ENCODE results near the gene CAMTA1.

Gene CAMTA1

DNA sequence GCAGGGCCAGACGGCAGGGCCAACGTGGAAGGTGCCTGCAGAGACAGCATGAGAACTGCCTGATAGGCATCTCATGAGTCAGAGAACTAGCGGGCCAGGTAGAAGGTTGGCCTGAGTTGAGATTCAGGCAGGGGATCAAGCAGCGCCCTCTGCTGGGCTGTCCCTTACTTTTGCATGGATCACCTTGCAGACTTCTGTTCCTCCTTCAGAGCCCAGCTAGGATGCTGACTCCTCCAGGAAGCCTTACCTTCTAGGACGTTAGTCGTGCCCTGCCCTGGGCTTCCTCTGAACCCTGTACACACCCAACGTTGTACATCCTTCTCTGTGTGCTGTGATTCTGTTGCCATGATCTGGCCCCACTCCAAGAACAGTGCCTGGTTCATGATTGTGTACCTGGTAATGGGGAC is 754.5 kb downstream of the CAMTA1 start:
- TF ChIP-seq ZNF70 (CRISPR knock-in tag; IDR thresholded peaks at IDR 0.05), result no peak
- peak; percentile 98 for TF ChIP-seq ZFP3 (CRISPR knock-in tag; IDR thresholded peaks at IDR 0.05)
- peak; percentile 70 for ATAC-seq

DNA sequence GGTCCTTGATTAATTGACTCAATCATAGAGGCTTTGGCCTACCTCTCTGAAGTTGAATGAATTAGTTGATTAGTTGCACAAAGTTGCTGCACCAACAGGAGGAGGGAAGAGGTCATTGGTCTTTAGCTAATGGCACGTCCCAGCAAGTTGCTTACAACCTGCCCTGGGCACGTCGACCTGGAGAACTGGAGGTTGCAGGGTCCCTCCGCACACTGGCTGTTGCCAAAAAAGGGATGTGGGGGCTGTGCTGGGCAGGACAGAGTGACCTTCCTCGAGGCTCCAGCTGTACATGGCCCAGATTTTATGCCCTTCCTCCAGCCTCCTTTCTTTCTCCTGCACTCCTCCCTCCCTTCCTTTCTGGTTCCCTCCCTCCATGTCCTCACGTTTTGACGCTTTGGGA is 755.6 kb downstream of the CAMTA1 start:
- ATAC-seq, result no peak
- TF ChIP-seq PATZ1 (CRISPR knock-in tag; IDR thresholded peaks at IDR 0.05; ENCODE audit: borderline replicate concordance), result no peak
- TF ChIP-seq ZFP3 (CRISPR knock-in tag; IDR thresholded peaks at IDR 0.05), result no peak
- TF ChIP-seq, protein P1, sequence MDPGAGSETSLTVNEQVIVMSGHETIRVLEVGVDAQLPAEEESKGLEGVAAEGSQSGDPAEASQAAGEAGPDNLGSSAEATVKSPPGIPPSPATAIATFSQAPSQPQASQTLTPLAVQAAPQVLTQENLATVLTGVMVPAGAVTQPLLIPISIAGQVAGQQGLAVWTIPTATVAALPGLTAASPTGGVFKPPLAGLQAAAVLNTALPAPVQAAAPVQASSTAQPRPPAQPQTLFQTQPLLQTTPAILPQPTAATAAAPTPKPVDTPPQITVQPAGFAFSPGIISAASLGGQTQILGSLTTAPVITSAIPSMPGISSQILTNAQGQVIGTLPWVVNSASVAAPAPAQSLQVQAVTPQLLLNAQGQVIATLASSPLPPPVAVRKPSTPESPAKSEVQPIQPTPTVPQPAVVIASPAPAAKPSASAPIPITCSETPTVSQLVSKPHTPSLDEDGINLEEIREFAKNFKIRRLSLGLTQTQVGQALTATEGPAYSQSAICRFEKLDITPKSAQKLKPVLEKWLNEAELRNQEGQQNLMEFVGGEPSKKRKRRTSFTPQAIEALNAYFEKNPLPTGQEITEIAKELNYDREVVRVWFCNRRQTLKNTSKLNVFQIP (CRISPR knock-in tag; IDR thresholded peaks at IDR 0.05; ENCODE audit: borderline replicate concordance, low read depth), result no peak
- TF ChIP-seq RARB (CRISPR knock-in tag; IDR thresholded peaks at IDR 0.05), result no peak
- TF ChIP-seq ZNF565 (CRISPR knock-in tag; conservative IDR thresholded peaks at IDR 0.05; ENCODE audit: low read depth), result no peak
- TF ChIP-seq, protein P2, sequence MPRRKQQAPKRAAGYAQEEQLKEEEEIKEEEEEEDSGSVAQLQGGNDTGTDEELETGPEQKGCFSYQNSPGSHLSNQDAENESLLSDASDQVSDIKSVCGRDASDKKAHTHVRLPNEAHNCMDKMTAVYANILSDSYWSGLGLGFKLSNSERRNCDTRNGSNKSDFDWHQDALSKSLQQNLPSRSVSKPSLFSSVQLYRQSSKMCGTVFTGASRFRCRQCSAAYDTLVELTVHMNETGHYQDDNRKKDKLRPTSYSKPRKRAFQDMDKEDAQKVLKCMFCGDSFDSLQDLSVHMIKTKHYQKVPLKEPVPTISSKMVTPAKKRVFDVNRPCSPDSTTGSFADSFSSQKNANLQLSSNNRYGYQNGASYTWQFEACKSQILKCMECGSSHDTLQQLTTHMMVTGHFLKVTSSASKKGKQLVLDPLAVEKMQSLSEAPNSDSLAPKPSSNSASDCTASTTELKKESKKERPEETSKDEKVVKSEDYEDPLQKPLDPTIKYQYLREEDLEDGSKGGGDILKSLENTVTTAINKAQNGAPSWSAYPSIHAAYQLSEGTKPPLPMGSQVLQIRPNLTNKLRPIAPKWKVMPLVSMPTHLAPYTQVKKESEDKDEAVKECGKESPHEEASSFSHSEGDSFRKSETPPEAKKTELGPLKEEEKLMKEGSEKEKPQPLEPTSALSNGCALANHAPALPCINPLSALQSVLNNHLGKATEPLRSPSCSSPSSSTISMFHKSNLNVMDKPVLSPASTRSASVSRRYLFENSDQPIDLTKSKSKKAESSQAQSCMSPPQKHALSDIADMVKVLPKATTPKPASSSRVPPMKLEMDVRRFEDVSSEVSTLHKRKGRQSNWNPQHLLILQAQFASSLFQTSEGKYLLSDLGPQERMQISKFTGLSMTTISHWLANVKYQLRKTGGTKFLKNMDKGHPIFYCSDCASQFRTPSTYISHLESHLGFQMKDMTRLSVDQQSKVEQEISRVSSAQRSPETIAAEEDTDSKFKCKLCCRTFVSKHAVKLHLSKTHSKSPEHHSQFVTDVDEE (CRISPR knock-in tag; IDR thresholded peaks at IDR 0.05), result no peak
- TF ChIP-seq PPARA (CRISPR knock-in tag; IDR thresholded peaks at IDR 0.05; ENCODE audit: borderline replicate concordance), result no peak
- TF ChIP-seq OSR1 (CRISPR knock-in tag; IDR thresholded peaks at IDR 0.05), result no peak
- no peak for TF ChIP-seq TCF4 (CRISPR knock-in tag; IDR thresholded peaks at IDR 0.05; ENCODE audit: borderline replicate concordance)
- no peak for TF ChIP-seq ZNF8 (CRISPR knock-in tag; IDR thresholded peaks at IDR 0.05)

- no peak for ATAC-seq
- TF ChIP-seq ESRRG (CRISPR knock-in tag; IDR thresholded peaks at IDR 0.05), result no peak
- no peak for TF ChIP-seq ZFP3 (CRISPR knock-in tag; IDR thresholded peaks at IDR 0.05)
- no peak for TF ChIP-seq ZC3H10 (CRISPR knock-in tag; IDR thresholded peaks at IDR 0.05)
- TF ChIP-seq SNAI2 (CRISPR knock-in tag; IDR thresholded peaks at IDR 0.05), result no peak
- no peak for TF ChIP-seq TCF4 (CRISPR knock-in tag; IDR thresholded peaks at IDR 0.05; ENCODE audit: borderline replicate concordance)
- TF ChIP-seq RARB (CRISPR knock-in tag; IDR thresholded peaks at IDR 0.05), result no peak
- no peak for TF ChIP-seq ZNF565 (CRISPR knock-in tag; conservative IDR thresholded peaks at IDR 0.05; ENCODE audit: low read depth)
- no peak for TF ChIP-seq PATZ1 (CRISPR knock-in tag; IDR thresholded peaks at IDR 0.05; ENCODE audit: borderline replicate concordance)
- TF ChIP-seq CSDC2 (CRISPR knock-in tag; IDR thresholded peaks at IDR 0.05), result no peak
- TF ChIP-seq TOX (CRISPR knock-in tag; IDR thresholded peaks at IDR 0.05; ENCODE audit: borderline replicate concordance), result no peak
- TF ChIP-seq ZFP30 (CRISPR knock-in tag; IDR thresholded peaks at IDR 0.05), result no peak
- TF ChIP-seq ARNTL (CRISPR knock-in tag; IDR thresholded peaks at IDR 0.05; ENCODE audit: borderline replicate concordance, low read depth), result no peak
Measured at GRCh38 chr1:7541629-7542028, 756.4 kb downstream of the CAMTA1 start.

GRCh38 chr1:7543718-7544090 is 758.5 kb downstream of the CAMTA1 start:
- ATAC-seq, result no peak
- TF ChIP-seq ZNF70 (CRISPR knock-in tag; IDR thresholded peaks at IDR 0.05), result no peak
- no peak for TF ChIP-seq BACH2 (CRISPR knock-in tag; IDR thresholded peaks at IDR 0.05; ENCODE audit: borderline replicate concordance)
- TF ChIP-seq, protein P1 (CRISPR knock-in tag; IDR thresholded peaks at IDR 0.05; ENCODE audit: borderline replicate concordance, low read depth), result no peak
